Measurements from ENCODE around the gene CORO1A.
"Not testable (repeated sequence)": the region's sequence is repeated elsewhere in the genome, so short reads cannot be mapped to it uniquely, and the experiment has no call there.

CORO1A gene

DNA sequence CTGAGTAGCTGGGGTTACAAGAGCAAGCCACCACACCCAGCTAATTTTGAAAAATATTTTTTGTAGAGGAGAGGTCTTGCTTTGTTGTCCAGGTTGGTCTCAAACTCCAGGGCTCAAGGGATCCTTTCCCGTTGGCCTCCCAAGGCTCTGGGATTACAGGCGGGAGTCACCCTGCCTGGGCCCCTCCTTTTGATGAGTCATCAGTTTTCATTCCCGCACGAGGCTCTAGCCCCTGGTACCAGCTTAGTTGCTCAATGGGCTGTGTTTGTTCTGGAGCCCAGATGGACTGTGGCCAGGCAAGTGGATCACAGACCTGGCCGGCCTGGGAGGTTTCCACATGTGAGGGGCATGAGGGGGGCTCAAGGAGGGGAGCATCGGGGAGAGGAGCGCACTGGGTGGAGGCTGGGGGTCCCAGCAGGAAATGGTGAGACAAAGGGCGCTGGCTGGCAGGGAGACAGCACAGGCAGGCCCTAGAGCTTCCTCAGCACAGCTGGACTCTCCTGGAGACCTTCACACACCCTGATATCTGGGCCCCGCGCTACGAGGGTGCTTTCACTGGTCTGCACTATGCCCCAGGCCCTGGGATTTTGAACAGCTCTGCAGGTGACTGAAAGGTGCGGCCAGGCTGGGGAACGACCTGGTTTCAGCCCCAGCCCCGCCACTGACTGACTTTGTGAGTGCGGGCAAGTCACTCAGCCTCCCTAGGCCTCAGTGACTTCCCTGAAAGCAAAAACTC is 16.4 kb downstream of the CORO1A start:
- in situ Hi-C loops (cut with MboI; ENCODE audit: low sequenced_read_pairs): not testable (repeated sequence)

DNA sequence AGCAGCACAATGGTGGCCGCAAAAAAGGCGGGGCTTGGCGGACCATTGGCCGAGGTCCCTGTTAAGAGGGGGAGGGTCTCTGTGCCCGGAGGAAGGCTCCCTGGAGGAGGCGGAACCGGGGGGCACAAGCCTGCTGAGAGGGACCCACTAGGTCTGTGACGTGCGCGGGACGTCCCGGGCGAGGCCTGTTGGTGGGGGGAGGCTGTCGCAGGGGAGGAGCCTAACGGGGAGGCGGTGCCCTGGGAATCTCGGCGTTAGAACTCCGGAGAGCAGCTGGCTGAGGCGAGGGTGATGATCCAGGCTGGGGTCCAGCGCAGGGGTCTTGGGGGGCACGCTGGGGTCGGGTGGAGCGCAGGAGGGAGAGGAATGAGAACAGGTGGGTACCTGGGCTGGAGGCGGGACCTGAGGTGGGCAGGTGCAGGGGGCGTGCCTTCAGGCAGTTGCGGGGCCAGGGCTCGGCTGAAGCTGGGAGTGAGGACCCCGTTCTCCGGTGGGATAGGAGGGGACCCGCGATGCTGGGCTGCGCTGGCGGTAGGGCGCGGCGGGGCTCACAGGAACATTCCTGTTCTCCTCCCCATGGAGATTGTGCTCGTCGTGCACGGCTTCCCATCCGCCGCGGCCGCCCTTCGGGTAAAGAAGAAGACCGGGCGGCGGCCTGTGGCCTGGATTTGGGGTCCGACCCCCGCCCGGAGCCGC is 22.3 kb downstream of the CORO1A start:
- in situ Hi-C loops (cut with MboI; ENCODE audit: low sequenced_read_pairs): not testable (repeated sequence)

- in situ Hi-C loops (cut with MboI; ENCODE audit: low sequenced_read_pairs): not testable (repeated sequence)
Measured at GRCh38 chr16:30206252-30206651, 22.9 kb downstream of the CORO1A start.

DNA sequence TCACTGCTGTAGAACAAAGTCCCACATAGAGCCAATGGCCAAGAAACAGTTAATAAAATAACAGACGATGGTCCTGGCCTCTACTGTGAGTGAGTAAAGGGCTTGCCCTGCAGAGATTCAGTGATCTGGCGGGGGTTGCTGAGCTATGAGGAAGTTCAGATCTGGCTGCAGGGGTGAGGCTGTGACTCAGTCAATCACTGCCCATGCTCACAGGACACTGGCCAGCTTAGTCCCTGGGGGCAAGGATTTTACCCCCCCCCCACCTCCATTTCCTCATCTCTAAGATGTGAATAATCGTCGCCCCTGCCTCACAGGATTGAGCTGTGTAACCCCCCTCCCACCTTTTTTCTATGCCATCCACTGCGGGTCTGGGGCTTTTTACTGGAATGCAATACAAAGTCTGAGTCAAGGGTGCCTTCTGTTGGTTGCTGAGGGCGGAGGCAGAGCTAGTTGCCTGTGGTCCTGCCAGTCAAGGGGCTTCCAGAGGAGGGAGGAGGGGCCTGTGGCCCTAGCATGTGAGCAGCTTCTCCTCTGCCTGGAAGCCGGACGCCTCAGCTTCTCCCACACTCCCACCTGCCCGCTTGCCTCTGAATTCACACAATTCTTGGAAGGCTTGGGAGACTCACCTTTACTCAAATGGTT is 23.8 kb downstream of the CORO1A start:
- in situ Hi-C loops (cut with MboI; ENCODE audit: low sequenced_read_pairs): not testable (repeated sequence)

DNA sequence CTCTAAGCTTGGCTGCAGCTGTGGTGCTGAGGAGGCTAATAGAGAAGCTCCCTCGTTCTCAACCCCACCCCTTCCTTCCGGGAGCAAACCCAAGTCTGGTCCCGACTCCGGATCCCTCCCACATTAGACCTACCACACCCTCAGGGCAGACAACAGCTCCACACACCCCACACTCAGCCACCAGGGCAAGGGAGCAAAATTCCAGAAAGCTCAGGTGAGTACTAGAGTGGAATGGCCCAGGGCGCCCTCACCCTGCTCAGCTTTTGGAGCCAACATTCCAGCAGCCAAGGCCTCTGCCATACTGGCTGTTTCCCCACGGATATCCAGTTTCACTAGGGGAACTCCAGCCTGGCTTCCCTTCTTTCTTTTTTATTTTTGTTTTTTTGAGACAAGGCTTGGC is 25.6 kb downstream of the CORO1A start:
- in situ Hi-C loops (cut with MboI; ENCODE audit: low sequenced_read_pairs): not testable (repeated sequence)

GRCh38 chr16:30211414-30211813 is 28.0 kb downstream of the CORO1A start:
- in situ Hi-C loops (cut with MboI; ENCODE audit: low sequenced_read_pairs): not testable (repeated sequence)

- in situ Hi-C loops (cut with MboI; ENCODE audit: low sequenced_read_pairs): not testable (repeated sequence)
Measured at GRCh38 chr16:30217082-30217481, 33.7 kb downstream of the CORO1A start.

Measured in HL-60/S4 (cell line).